GM19395 (cell line): ENCODE data around the gene PGS1.
"Not testable (repeated sequence)": the region's sequence is repeated elsewhere in the genome, so short reads cannot be mapped to it uniquely, and the experiment has no call there.

ENCODE experiments used
- ATAC-seq: cut with Tn5 transposase; IDR thresholded peaks from one replicate; pipeline ENCODE4 v1.9.1; 2021; ENCODE audit warnings: mild to moderate bottlenecking, moderate library complexity; ENCODE audit not compliant: unreplicated experiment

The PGS1 gene

GRCh38 chr17:78441271-78441971 is 63.0 kb downstream of the PGS1 start:
- no peak for ATAC-seq

- no peak for ATAC-seq
These were observed 64.3 kb downstream of the PGS1 start for GRCh38 chr17:78442648-78443218.

DNA sequence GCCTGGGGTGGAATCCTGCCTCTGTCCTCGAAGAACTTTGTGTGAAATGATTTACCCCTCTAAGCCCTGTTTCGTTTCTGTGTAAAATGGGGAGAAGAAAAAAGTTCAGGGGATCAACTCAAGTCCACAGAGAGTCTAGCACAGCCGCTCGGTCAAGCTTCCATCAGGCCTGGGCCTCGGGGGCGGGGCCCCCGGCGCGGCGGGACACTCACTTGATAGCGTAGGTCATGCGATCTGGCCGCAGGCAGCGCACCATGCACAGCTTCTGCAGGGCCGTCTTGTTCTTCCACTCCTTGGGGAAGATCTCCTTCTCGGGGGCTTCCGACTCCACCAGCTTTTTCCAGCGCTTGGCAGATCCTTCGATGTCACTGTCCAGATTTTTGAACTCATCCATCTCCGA is 65.9 kb downstream of the PGS1 start:
- ATAC-seq = no peak

- no peak for ATAC-seq
These were observed 68.4 kb downstream of the PGS1 start for GRCh38 chr17:78446833-78447232.

DNA sequence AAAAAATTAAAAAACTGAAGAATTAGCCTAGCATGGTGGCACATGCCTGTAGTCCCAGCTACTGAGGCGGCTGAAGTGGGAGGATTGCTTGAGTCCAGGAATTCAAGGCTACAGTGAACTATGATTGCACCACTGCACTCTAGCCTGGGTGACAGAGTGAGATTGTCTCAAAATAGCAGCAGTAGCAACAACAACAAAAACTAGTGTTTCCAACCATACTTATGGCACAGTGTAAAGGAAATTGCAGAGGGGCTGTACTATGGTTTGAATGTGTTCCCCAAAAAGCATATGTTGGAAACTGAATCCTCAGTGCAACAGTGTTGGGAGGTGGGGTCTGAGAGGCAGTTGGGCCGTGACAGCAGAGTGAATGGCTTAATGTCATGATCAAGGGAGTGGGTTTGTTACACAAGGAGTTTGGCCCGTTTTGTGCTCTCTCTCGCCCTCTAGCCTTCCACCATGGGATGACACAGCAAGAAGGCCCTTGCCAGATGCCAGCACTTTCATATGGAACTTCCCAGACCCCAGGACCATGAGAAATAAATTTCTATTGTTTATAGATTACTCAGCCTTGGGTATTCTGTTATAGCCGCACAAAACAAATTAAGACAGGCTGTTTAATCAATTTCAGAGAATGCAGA is 70.0 kb downstream of the PGS1 start:
- no peak for ATAC-seq

- ATAC-seq = no peak
These were observed 71.6 kb downstream of the PGS1 start for GRCh38 chr17:78449983-78450595.

DNA sequence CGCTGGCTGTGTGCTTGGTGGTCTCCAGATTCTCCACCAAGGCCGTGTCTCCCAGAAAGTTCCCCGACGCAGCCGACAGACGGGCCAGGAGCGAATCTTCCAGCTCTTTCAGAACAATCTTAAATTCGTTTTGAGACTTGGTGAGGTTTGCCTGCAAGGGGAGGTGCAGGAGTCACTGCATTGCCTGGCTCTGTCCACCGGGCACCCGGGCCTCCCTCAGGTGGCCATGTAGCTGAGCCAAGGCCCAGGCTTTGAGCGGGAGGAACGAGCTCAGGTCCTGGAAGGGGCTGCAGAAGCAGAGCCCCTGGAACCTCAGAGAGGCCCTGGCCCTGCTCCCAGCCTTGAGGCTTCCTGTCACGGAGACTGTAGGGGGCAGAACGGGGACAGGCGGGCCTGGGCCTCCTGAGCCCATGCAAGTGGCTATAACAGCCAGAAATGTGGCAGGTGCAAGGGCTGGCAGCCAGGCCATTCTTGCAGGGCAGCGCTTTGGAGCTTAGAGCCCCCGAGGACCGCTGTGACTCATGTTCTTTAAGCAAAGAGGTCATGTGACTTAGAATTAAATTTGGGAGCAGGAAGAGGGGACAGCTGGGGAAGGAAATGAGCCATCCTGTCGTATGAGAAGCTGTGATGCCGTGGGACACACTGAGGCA is 72.4 kb downstream of the PGS1 start:
- no peak for ATAC-seq

GRCh38 chr17:78451753-78452152 is 73.3 kb downstream of the PGS1 start:
- no peak for ATAC-seq

GRCh38 chr17:78454346-78454745 is 75.9 kb downstream of the PGS1 start:
- ATAC-seq = no peak

DNA sequence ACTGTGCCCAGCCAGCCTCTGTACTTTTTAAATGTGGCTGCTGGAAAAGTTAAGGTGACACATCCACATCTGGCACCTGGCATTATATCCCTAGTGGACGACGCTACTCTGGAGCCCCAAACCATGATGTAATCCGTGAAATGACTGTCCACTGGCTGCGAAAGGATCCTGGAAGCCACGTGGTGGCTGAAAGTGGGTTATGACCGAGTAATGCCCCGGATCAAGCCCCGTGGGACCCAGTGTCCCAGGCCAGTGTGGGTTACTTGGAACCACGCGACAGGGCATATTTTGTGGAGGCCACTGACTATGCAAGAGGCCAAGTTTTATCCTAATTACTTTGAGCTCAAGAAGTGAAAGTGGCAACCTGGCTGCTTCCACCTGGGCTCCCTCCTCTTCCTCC is 79.6 kb downstream of the PGS1 start:
- no peak for ATAC-seq

DNA sequence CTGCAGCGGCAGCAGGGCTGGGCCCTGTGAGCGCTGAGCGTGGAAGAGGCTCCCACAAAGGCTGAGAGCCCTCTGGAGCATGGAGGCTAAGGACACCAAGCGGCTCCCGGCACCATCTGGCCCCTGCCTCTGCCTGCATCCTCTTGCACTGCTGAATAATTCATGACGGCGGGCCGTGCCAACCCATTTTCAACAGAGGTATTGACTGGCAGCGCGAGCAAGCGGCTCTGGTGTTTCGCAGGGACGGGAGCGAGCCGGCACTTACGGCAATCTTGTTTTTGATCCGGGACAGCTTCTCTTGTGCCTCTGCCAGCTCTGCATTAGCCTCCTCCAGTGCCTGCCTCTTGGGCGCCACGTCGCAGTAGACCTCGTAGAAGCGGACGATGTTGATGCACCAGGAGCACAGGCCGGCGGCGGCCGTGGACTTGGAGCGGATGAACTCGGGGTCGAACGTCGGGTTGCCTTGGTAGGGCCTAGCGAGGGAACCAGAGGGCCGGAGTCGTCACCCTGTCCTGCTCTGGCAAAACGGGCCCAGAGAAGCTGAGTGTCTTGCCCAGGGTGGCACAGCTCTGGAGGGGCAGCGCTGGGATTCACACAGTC is 80.4 kb downstream of the PGS1 start:
- no peak for ATAC-seq

- no peak for ATAC-seq
These were observed 81.2 kb downstream of the PGS1 start for GRCh38 chr17:78459696-78460095.

DNA sequence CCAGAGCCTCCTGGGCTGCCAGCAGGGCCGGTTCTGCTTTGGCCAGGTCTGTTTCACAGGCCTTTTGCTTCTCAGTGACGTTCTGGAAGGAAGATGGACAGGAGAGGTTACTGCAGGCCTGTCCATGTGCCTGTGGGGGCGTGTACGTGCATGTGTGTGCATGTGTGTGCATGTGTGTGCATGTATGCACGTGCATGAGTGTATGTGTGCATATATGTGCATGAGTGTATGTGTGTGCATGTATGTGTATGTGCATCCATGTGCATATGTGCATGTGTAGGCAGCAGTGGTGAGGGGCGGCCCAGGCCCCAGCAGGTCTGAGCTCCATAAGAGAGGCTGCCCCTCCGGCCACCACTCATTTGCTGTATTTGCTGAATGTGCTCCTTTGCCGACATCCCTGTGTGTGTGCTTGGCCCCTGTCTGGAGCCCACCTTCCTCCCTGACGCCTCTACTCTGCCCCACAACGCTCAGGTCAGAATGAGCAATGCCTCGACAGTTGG is 81.8 kb downstream of the PGS1 start:
- ATAC-seq = no peak

DNA sequence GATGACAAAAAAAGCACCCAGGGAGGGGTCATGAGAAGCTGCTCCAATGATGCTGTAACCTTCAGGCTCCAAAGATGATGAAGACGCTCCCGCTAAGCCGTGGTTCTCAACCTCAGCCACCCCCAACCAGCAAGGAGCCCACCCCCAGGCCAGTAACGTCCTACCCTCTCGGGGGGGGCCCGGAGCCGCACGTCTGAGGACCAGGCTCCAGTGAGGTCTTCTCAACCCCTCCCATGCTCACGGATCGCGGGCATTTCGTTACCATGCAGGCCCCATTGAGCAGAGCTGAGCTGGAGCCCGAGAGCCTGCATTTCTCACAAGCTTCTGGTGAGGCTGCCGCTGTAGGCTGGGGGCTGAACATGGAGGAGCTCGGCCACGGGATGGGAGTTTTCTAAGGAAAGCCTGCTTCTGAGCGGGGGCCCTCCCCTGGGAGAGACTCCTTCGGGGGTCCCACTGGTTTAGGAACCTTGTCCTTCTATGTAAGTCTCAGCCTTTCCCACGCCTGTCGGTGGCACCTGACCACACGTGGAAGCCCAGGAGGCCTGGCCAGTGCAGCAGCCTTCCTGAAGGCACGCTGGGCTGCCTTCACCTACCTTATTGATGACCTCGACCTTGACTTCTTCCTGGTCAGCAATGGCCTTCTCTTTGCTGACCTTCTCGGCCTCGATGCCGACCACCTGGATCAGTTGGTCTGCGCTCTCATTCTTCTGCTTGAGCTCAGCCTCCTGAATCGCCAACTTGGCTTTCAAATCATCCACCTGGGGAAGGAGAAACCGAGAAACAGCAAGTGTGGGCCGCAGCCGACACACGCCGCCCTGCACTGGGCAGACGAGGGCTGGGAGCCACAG is 82.7 kb downstream of the PGS1 start:
- ATAC-seq = no peak

- no peak for ATAC-seq
These were observed 83.3 kb downstream of the PGS1 start for GRCh38 chr17:78461799-78462053.

GRCh38 chr17:78462148-78462547 is 83.7 kb downstream of the PGS1 start:
- no peak for ATAC-seq

GRCh38 chr17:78466109-78466785 is 87.8 kb downstream of the PGS1 start:
- ATAC-seq = not testable (repeated sequence)

GRCh38 chr17:78466786-78467715 is 88.6 kb downstream of the PGS1 start:
- ATAC-seq = no peak

DNA sequence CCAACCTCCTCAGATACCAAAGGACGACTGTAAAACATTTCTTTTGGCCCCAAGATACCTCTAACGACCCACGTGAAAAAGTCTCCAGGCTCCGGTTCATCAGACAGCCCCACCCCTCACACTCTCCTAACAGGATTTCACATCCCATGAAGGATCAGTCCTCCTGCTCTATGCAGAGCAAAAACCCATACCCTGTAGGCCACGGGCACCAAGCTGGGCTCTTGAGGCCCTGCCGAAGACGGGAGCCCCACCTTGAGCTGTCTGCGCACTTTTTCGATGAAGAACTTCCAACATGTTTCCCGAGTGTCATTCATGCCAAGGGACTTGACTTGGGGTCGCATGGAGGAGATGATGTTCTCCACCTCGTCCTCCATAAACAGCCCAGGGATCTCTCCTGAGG is 89.9 kb downstream of the PGS1 start:
- ATAC-seq = no peak
